Endothelial cell of umbilical vein (primary cell): ENCODE results near the gene REM1. TPM values are rescaled to one million over a fixed set of nuclear protein-coding genes. Genes with fewer than 3 reads are reported as not detected.
"Not testable (repeated sequence)": the region's sequence is repeated elsewhere in the genome, so short reads cannot be mapped to it uniquely, and the experiment has no call there.

ENCODE experiments used
- BruUV-seq: library from RNA; stranded (reverse); fragments of 400-500 nt; replicated peaks from 2 replicates; lab custom pipeline; 2021; lab: Mats Ljungman, UMichigan
- CTCF ChIA-PET: fragments of 300-600, 350-600 bp; sonication (Branson Sonifier 250); formaldehyde crosslinking; loops from one replicate; lab custom pipeline; 2021; ENCODE audit warnings: antibody characterized with exemption, inconsistent platforms; lab: Charles Lee
- POLR2A ChIA-PET: fragments of 300-600, 350-600 bp; sonication (Branson Sonifier 250); formaldehyde crosslinking; loops from one replicate; lab custom pipeline; 2021; ENCODE audit warnings: antibody characterized with exemption, inconsistent platforms; lab: Charles Lee
- DNase-seq: peaks from one replicate; pipeline ENCODE4 v3.0.0-alpha.2; 2011; ENCODE audit warnings: low read depth, low spot score
- FAIRE-seq: peaks from 2 replicates; lab custom pipeline; 2011; peaks lifted over from hg19 to GRCh38; lab: Jason Lieb, UNC
- H2AFZ ChIP-seq: 2 replicates; pipeline ENCODE4 v1.6.0; 2012; ENCODE audit warnings: low read depth, low read length, control low read depth, inconsistent platforms
- H3K27ac ChIP-seq: 2 replicates; pipeline ENCODE4 v1.5.1; 2011; ENCODE audit warnings: low read depth, mild to moderate bottlenecking, control low read depth, low read length, moderate library complexity; ENCODE audit not compliant: insufficient read depth
- H3K27me3 ChIP-seq, 2 experiments: 2 replicates each; pipeline versions ENCODE4 v1.6.0 to v1.6.1; 2011; ENCODE audit warnings: low read length in 2 of 2, mixed read lengths in 1 of 2; ENCODE audit not compliant: control insufficient read depth in 2 of 2, insufficient read depth in 2 of 2
- H3K36me3 ChIP-seq, 2 experiments: 2 replicates in 1 of 2; 3 replicates in 1 of 2; pipeline ENCODE4 v1.5.1; 2011; ENCODE audit warnings: low read length in 2 of 2, mild to moderate bottlenecking in 1 of 2, moderate library complexity in 1 of 2; ENCODE audit not compliant: control insufficient read depth in 2 of 2, insufficient read depth in 2 of 2; ENCODE audit errors: extremely low read depth in 1 of 2
- H3K4me1 ChIP-seq: 3 replicates; pipeline ENCODE4 v1.5.1; 2011; ENCODE audit warnings: mild to moderate bottlenecking, low read length; ENCODE audit not compliant: control insufficient read depth, insufficient read depth; ENCODE audit errors: extremely low read depth
- H3K4me2 ChIP-seq: 2 replicates; pipeline ENCODE4 v1.6.1; 2011; ENCODE audit warnings: low read length, control low read depth, mixed read lengths; ENCODE audit not compliant: insufficient read depth
- H3K4me3 ChIP-seq, 3 experiments: fragments of 200-600 bp in 1 of 3; sonication (generic), shearing (Covaris generic) in 1 of 3; replicated peaks in 1 of 3; 2 replicates each; pipeline ENCODE4 v1.5.1; 2011 to 2016; ENCODE audit warnings: control low read depth in 3 of 3, low read length in 3 of 3, mild to moderate bottlenecking in 2 of 3, inconsistent platforms in 1 of 3, low read depth in 1 of 3, moderate library complexity in 1 of 3; ENCODE audit not compliant: insufficient read depth in 1 of 3
- H3K79me2 ChIP-seq: 2 replicates; pipeline ENCODE4 v1.6.0; 2012; ENCODE audit warnings: low read length, inconsistent platforms; ENCODE audit not compliant: control insufficient read depth, insufficient read depth
- H3K9ac ChIP-seq: replicated peaks from 2 replicates; pipeline ENCODE3; 2011; ENCODE audit warnings: low read length, control low read depth; ENCODE audit not compliant: insufficient read depth; ENCODE audit errors: extremely low read depth
- H3K9me1 ChIP-seq: replicated peaks from 3 replicates; pipeline ENCODE4 v1.6.0; 2011; ENCODE audit warnings: mild to moderate bottlenecking, low read length; ENCODE audit not compliant: control insufficient read depth, insufficient read depth; ENCODE audit errors: extremely low read depth
- H3K9me3 ChIP-seq: replicated peaks from 2 replicates; pipeline ENCODE4 v1.5.1; 2012; ENCODE audit warnings: low read length, inconsistent platforms; ENCODE audit not compliant: control insufficient read depth, insufficient read depth
- H4K20me1 ChIP-seq: replicated peaks from 2 replicates; pipeline ENCODE3; 2011; ENCODE audit warnings: mild to moderate bottlenecking, low read length; ENCODE audit not compliant: control insufficient read depth, insufficient read depth; ENCODE audit errors: extremely low read depth
- CTCF ChIP-seq, 2 donors: IDR thresholded peaks; 1 replicate in 1 of 2; 2 replicates in 1 of 2; pipeline ENCODE4 v1.5.1; 2011; ENCODE audit warnings: low read length in 2 of 2, mild to moderate bottlenecking in 2 of 2, moderate library complexity in 2 of 2, control low read depth in 1 of 2, inconsistent platforms in 1 of 2, low read depth in 1 of 2; ENCODE audit not compliant: insufficient read depth in 1 of 2; ENCODE audit errors: extremely low read depth in 1 of 2
- EZH2 ChIP-seq: IDR thresholded peaks from 2 replicates; pipeline ENCODE4 v1.6.1; 2012; ENCODE audit warnings: borderline replicate concordance, low read depth, mild to moderate bottlenecking, moderate library complexity, low read length, inconsistent platforms; ENCODE audit not compliant: severe bottlenecking
- FOS ChIP-seq: IDR thresholded peaks from 2 replicates; pipeline ENCODE4 v1.6.1; 2011; ENCODE audit warnings: mild to moderate bottlenecking, low read length, moderate library complexity, borderline replicate concordance; ENCODE audit not compliant: insufficient read depth
- GATA2 ChIP-seq: IDR thresholded peaks from 2 replicates; pipeline ENCODE4 v1.7.0; 2011; ENCODE audit warnings: low read depth, mild to moderate bottlenecking, moderate library complexity, mixed read lengths, low read length; ENCODE audit not compliant: insufficient read length, insufficient read depth
- JUN ChIP-seq: IDR thresholded peaks from 2 replicates; pipeline ENCODE4 v1.6.1; 2011; ENCODE audit warnings: borderline replicate concordance, low read depth; ENCODE audit not compliant: insufficient read length, insufficient read depth
- MAX ChIP-seq: IDR thresholded peaks from 2 replicates; pipeline ENCODE4 v1.6.1; 2011; ENCODE audit not compliant: insufficient read depth, insufficient read length
- MYC ChIP-seq: IDR thresholded peaks from one replicate; pipeline ENCODE4 v1.6.1; 2011; ENCODE audit warnings: mild to moderate bottlenecking, low read depth, low read length
- POLR2A ChIP-seq: IDR thresholded peaks from 2 replicates; pipeline ENCODE4 v1.6.1; 2012; ENCODE audit warnings: low read depth, mild to moderate bottlenecking, control low read depth, low read length
- POLR2AphosphoS5 ChIP-seq: IDR thresholded peaks from 2 replicates; pipeline ENCODE4 v1.6.1; 2012; ENCODE audit warnings: low read depth, mild to moderate bottlenecking, control low read depth, low read length, moderate library complexity; ENCODE audit not compliant: insufficient read depth
- dilution Hi-C: fragments of 300-500 bp; cut with MboI; formaldehyde crosslinking; loops from one replicate; pipeline ENCODE4 v1.15.0; 2019; ENCODE audit warnings: low sequenced_read_pairs; ENCODE audit not compliant: extremely low pct_ligation_motif_present
- intact Hi-C: fragments of 100-400 bp; cut with micrococcal nuclease; formaldehyde crosslinking; loops from one replicate; pipeline ENCODE4 v1.10.0; 2022
- polyA plus RNA-seq, 4 experiments: library from polyadenylated mRNA; depleted of rRNA in 3 of 4; stranded (reverse) in 3 of 4; unstranded in 1 of 4; fragments of >200 nt; gene quantifications; 2 replicates each; pipeline versions ENCODE4 v1.2.1 to v1.2.3, GENCODE V29; 2011 to 2012; ENCODE audit warnings: missing spikeins in 1 of 4
- total RNA-seq: library from RNA; stranded (reverse); gene quantifications from 2 replicates; pipeline ENCODE4 v1.2.3, GENCODE V29; 2021

The REM1 gene
- total and polyA plus RNA-seq, 2 donors (not counting 3 experiments of a cell fraction or from before 2014, with no cell fraction given) = 0.14 TPM; not detected in 1

GRCh38 chr20:31454361-31454760 is 20.7 kb upstream of the REM1 start:
- BruUV-seq = no TSS peak
- no peak overlapping the region for H3K9ac ChIP-seq
- FAIRE-seq = no peak
- no peaks in the 10 kb centered on the region for H3K4me1 ChIP-seq
- no peaks in the 10 kb centered on the region for H3K79me2 ChIP-seq
- no peak overlapping the region for H3K4me2 ChIP-seq
- ChIA-PET CTCF (interaction anchor here (1.2 to 11.3 kb wide), 3 partner anchors 14 to 49 kb away, joined by 3 to 393 read pairs (median 3); partner anchors contain the start of gene DEFB123), POLR2A (no interaction called here)
- intact Hi-C loops = no loop called here
- no peaks in the 10 kb centered on the region for H3K9me1 ChIP-seq
- no peak overlapping the region for H3K27ac ChIP-seq
- no peak for DNase-seq
- H3K4me3 ChIP-seq = no peak overlapping the region
- H3K9me3 ChIP-seq = no peaks in the 10 kb centered on the region
- TF ChIP-seq JUN (no peak), POLR2AphosphoS5 (no peak), MYC (no peak), FOS (no peak), EZH2 (no peak), CTCF (IDR thresholded peaks at IDR 0.05; ENCODE audit: extremely low read depth in 1 of 2, insufficient read depth in 1 of 2, low read depth in 1 of 2, low read length in 2 of 2) (no peak), POLR2A (no peak), GATA2 (no peak), MAX (no peak)
- H2AFZ ChIP-seq = no peak overlapping the region
- H3K36me3 ChIP-seq = no peaks in the 10 kb centered on the region
- dilution Hi-C loops = no loop called here
- no peaks in the 10 kb centered on the region for H4K20me1 ChIP-seq
- H3K27me3 ChIP-seq = no peaks in the 10 kb centered on the region

- H3K4me3 ChIP-seq, H3K36me3 ChIP-seq, H2AFZ ChIP-seq, H3K4me2 ChIP-seq, FAIRE-seq, POLR2A ChIA-PET, H3K4me1 ChIP-seq, DNase-seq, H3K9me3 ChIP-seq, H3K27ac ChIP-seq, H3K79me2 ChIP-seq, H3K9ac ChIP-seq, H4K20me1 ChIP-seq, BruUV-seq, CTCF ChIA-PET, dilution Hi-C loops, intact Hi-C loops, H3K9me1 ChIP-seq, H3K27me3 ChIP-seq: not testable (repeated sequence)
Measured at GRCh38 chr20:31470946-31471345, 4.1 kb upstream of the REM1 start.
